K562 (cell line): ENCODE results near the gene NQO2. TPM values are rescaled to one million over a fixed set of nuclear protein-coding genes. Genes with fewer than 3 reads are reported as not detected.

Experiments used
- ATAC-seq: fragments of 200-7000 bp; cut with Tn5 transposase; 3 replicates; pipeline ENCODE4 v1.9.1; 2020; ENCODE audit warnings: moderate library complexity
- BruUV-seq: library from RNA; stranded (reverse); fragments of 400-500 nt; replicated peaks from 2 replicates; lab custom pipeline; 2021; lab: Mats Ljungman, UMichigan
- CTCF ChIA-PET: fragments of 300-600 bp; formaldehyde crosslinking; extraction: SDS; loops from one replicate; lab custom pipeline; 2021; ENCODE audit warnings: low intra/inter-chr PET ratio; lab: Yijun Ruan, JAX
- POLR2A ChIA-PET: fragments of 300-600, 350-650 bp; sonication (Branson Sonifier 250); formaldehyde crosslinking; extraction: SDS; loops from one replicate; lab custom pipeline; 2021; ENCODE audit warnings: antibody characterized with exemption, inconsistent platforms; lab: Yijun Ruan, JAX
- DNase-seq, 4 experiments: peaks; one replicate each; pipeline versions ENCODE4 v3.0.0 to v3.0.0-alpha.2; 2011 to 2018; ENCODE audit warnings: low spot score in 3 of 4, mixed read lengths in 3 of 4; ENCODE audit errors: extremely low read depth in 1 of 4
- FAIRE-seq: peaks from 2 replicates; lab custom pipeline; 2011; peaks lifted over from hg19 to GRCh38; lab: Jason Lieb, UNC
- H2AFZ ChIP-seq: 2 replicates; pipeline ENCODE4 v1.6.0; 2011; ENCODE audit warnings: low read depth, low read length, control low read depth, inconsistent platforms
- H3K27ac ChIP-seq: fragments of 200-600 bp; 3 replicates; pipeline ENCODE4 v1.8.0; 2011; ENCODE audit warnings: low read depth, mild to moderate bottlenecking, control low read depth, inconsistent platforms, low read length, moderate library complexity, mixed read lengths; ENCODE audit errors: extremely low read depth
- H3K27me3 ChIP-seq, 2 experiments: fragments of 300-600 bp in 1 of 2; 2 replicates in 1 of 2; 3 replicates in 1 of 2; pipeline versions ENCODE4 v1.6.0 to v1.8.0; 2011; ENCODE audit warnings: inconsistent platforms in 2 of 2, low read length in 2 of 2, mild to moderate bottlenecking in 1 of 2, mixed read lengths in 1 of 2, moderate library complexity in 1 of 2; ENCODE audit not compliant: control insufficient read depth in 2 of 2, insufficient read depth in 2 of 2
- H3K36me3 ChIP-seq: fragments of 300-600 bp; 3 replicates; pipeline ENCODE4 v1.8.0; 2011; ENCODE audit warnings: mild to moderate bottlenecking, low read length, inconsistent platforms; ENCODE audit not compliant: control insufficient read depth, insufficient read depth
- H3K4me1 ChIP-seq, 2 experiments: fragments of 200-600 bp in 1 of 2; replicated peaks in 1 of 2; 2 replicates in 1 of 2; 3 replicates in 1 of 2; pipeline versions ENCODE4 v1.5.1 to v1.8.0; 2011; ENCODE audit warnings: inconsistent platforms in 2 of 2, low read length in 2 of 2, mild to moderate bottlenecking in 1 of 2, mixed read lengths in 1 of 2, moderate library complexity in 1 of 2; ENCODE audit not compliant: control insufficient read depth in 2 of 2, insufficient read depth in 2 of 2
- H3K4me2 ChIP-seq: 2 replicates; pipeline ENCODE4 v1.6.1; 2011; ENCODE audit warnings: low read length, control low read depth, inconsistent platforms, mixed read lengths; ENCODE audit not compliant: insufficient read depth
- H3K4me3 ChIP-seq: fragments of 200-600 bp; sonication (generic), shearing (Covaris generic); 2 replicates; pipeline ENCODE4 v1.5.1; 2016; ENCODE audit warnings: control low read depth, inconsistent platforms
- H3K79me2 ChIP-seq: fragments of 200-600 bp; 3 replicates; pipeline ENCODE4 v1.8.0; 2011; ENCODE audit warnings: low read length, inconsistent platforms; ENCODE audit not compliant: control insufficient read depth, insufficient read depth
- H3K9ac ChIP-seq, 2 experiments: 2 replicates each; pipeline versions ENCODE4 v1.6.0 to v1.6.1; 2011; ENCODE audit warnings: low read depth in 2 of 2, low read length in 2 of 2, control low read depth in 1 of 2, inconsistent platforms in 1 of 2, mild to moderate bottlenecking in 1 of 2, mixed read lengths in 1 of 2; ENCODE audit not compliant: insufficient read depth in 1 of 2
- H3K9me1 ChIP-seq: one replicate; pipeline ENCODE4 v1.6.0; 2011; ENCODE audit warnings: inconsistent platforms, mild to moderate bottlenecking, low read length, moderate library complexity; ENCODE audit not compliant: control insufficient read depth, insufficient read depth
- H3K9me3 ChIP-seq: replicated peaks from 2 replicates; pipeline ENCODE4 v1.5.1; 2011; ENCODE audit warnings: low read depth, low read length, inconsistent platforms; ENCODE audit not compliant: control insufficient read depth, insufficient read depth
- H4K20me1 ChIP-seq: replicated peaks from 2 replicates; pipeline ENCODE4 v1.6.1; 2011; ENCODE audit warnings: low read length, inconsistent platforms, mixed read lengths; ENCODE audit not compliant: control insufficient read depth, insufficient read depth
- ATF7 ChIP-seq: fragments of 450-650 bp; IDR thresholded peaks from 2 replicates; pipeline ENCODE4 v1.7.1; 2014; ENCODE audit warnings: mild to moderate bottlenecking, moderate library complexity
- CC2D1A ChIP-seq: fragments of 450-650 bp; IDR thresholded peaks from 2 replicates; pipeline ENCODE4 v1.6.1; 2017; ENCODE audit warnings: mild to moderate bottlenecking
- EP400 ChIP-seq: fragments of 450-650 bp; IDR thresholded peaks from 2 replicates; pipeline ENCODE4 v1.6.1; 2017; ENCODE audit warnings: antibody characterized with exemption, mild to moderate bottlenecking, moderate library complexity
- HMG20B ChIP-seq: fragments of 250-450 bp; sonication (Bioruptor Pico); IDR thresholded peaks from 2 replicates; pipeline ENCODE4 v1.5.0; 2021; ENCODE audit warnings: mild to moderate bottlenecking
- JUND ChIP-seq, 2 experiments: IDR thresholded peaks; 2 replicates in 1 of 2; 3 replicates in 1 of 2; pipeline ENCODE4 v1.6.1; 2011; ENCODE audit warnings: borderline replicate concordance in 2 of 2, low read depth in 2 of 2, low read length in 2 of 2, improper control_type of control experiment in 1 of 2, missing biosample characterization in 1 of 2, missing genetic modification characterization in 1 of 2, missing genetic modification reagents in 1 of 2
- NFE2L1 ChIP-seq: fragments of 450-650 bp; IDR thresholded peaks from 2 replicates; pipeline ENCODE4 v1.6.1; 2016; ENCODE audit warnings: missing genetic modification characterization, low read depth, mild to moderate bottlenecking, missing compliant biosample characterization, moderate library complexity, borderline replicate concordance
- SMARCA4 ChIP-seq: fragments of 450-650 bp; IDR thresholded peaks from 2 replicates; pipeline ENCODE4 v1.6.1; 2016
- SMC3 ChIP-seq: conservative IDR thresholded peaks from 2 replicates; pipeline ENCODE4 v1.6.1; 2011; ENCODE audit warnings: low read depth, low read length, improper control_type of control experiment; ENCODE audit not compliant: insufficient read depth
- SPI1 ChIP-seq: IDR thresholded peaks from 2 replicates; pipeline ENCODE4 v1.6.1; 2011; ENCODE audit warnings: low read depth, low read length, control low read depth, borderline replicate concordance
- ZFPM2 ChIP-seq: fragments of 250-450 bp; sonication (Bioruptor Pico); IDR thresholded peaks from 2 replicates; pipeline ENCODE4 v1.5.1; 2022; ENCODE audit warnings: mild to moderate bottlenecking
- ZNF140 ChIP-seq: fragments of 250-450 bp; sonication (Bioruptor Pico); IDR thresholded peaks from 2 replicates; pipeline ENCODE4 v1.8.0; 2021; ENCODE audit warnings: moderate library complexity, mild to moderate bottlenecking, inconsistent platforms
- ZZZ3 ChIP-seq: fragments of 450-650 bp; IDR thresholded peaks from 2 replicates; pipeline ENCODE4 v1.6.1; 2016; ENCODE audit warnings: antibody characterized with exemption, mild to moderate bottlenecking, moderate library complexity
- WGBS: fragments of 100-300 bp; shearing (Covaris generic); methylation state at CpG from one replicate; pipeline ENCODE4 v1.1.6; 2016; ENCODE audit warnings: low coverage, mixed read lengths; ENCODE audit not compliant: insufficient coverage; ENCODE audit errors: missing lambda C conversion rate; 5-methylcytosine and 5-hydroxymethylcytosine counted together
- in situ Hi-C: fragments of 300-500 bp; cut with MboI; formaldehyde crosslinking; loops from 4 replicates; pipeline ENCODE4 v1.15.0; 2018; ENCODE audit warnings: inconsistent platforms, mixed read lengths
- intact Hi-C: fragments of 100-400 bp; cut with micrococcal nuclease; formaldehyde crosslinking; loops from 2 replicates; pipeline ENCODE4 v1.14.2; 2022
- polyA plus RNA-seq, 8 experiments: library from polyadenylated mRNA; depleted of rRNA in 4 of 8; stranded (reverse) in 5 of 8; unstranded in 3 of 8; fragments of >200 nt; fragmentation: Nextera tagmentation in 2 of 8; fragmentation: Illumina TruSeq in 1 of 8; extraction: Ambion mirVana in 2 of 8; extraction: Trizol in 1 of 8; gene quantifications; 2 replicates each; pipeline versions ENCODE4 v1.2.1 to v1.2.3, GENCODE V29; 2011 to 2014; ENCODE audit warnings: inconsistent platforms in 1 of 8, missing spikeins in 1 of 8
- total RNA-seq, 7 experiments: library from RNA; depleted of rRNA in 6 of 7; stranded (reverse); fragments of >200 nt in 6 of 7; fragmentation: Illumina TruSeq in 2 of 7; extraction: Trizol in 2 of 7; gene quantifications; 2 replicates each; pipeline versions ENCODE4 v1.2.1 to v1.2.3, GENCODE V29; 2011 to 2021; ENCODE audit warnings: low replicate concordance in 1 of 7
- TF ChIP-seq, protein P1 (sequence below), 2 experiments: fragments of 450-650 bp; conservative IDR thresholded peaks; 2 replicates each; pipeline ENCODE4 v1.6.1; 2017; ENCODE audit warnings: mild to moderate bottlenecking in 2 of 2, moderate library complexity in 2 of 2
- TF ChIP-seq, protein P2 (sequence below), 2 experiments: fragments of 450-650 bp in 1 of 2; sonication (generic) in 1 of 2; formaldehyde crosslinking in 1 of 2; IDR thresholded peaks in 1 of 2; conservative IDR thresholded peaks in 1 of 2; 2 replicates each; pipeline versions ENCODE4 v1.6.1 to v1.8.1; 2016 to 2023; ENCODE audit warnings: mild to moderate bottlenecking in 2 of 2, moderate library complexity in 2 of 2, inconsistent platforms in 1 of 2, missing genetic modification reagents in 1 of 2

The NQO2 gene
- total and polyA plus RNA-seq, 9 of the 15 experiments (the other 6 are each of a cell fraction or from before 2014, with no cell fraction given): 54.6 to 214 (median 116) TPM

GRCh38 chr6:3045777-3046176 is 46.1 kb downstream of the NQO2 start:
- no peak for FAIRE-seq
- no peaks in the 10 kb centered on the region for H3K36me3 ChIP-seq
- POLR2A ChIA-PET: interaction anchor here (0.6 to 1.8 kb wide), 7 partner anchors 8 to 339 kb away, joined by 3 to 7 read pairs (median 3); no protein-coding TSS in a partner anchor

DNA sequence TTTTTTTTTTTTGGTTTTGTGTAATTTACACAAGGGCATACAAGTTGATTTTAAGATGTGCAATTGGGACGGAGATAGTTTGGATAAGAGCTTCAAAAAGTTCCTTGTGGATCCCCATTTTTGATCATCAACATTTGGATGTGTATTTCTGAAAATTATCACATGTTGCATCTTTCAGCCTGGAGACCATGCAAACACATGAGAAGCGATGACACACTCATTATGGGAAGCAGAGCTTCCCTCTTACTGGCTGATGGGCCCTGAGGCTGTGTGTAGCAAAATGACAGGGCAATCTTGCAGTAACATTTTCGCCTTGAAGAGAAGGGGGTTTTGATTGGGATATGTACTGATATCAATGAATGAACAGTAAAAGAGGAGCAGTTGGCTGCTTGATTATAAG is 46.6 kb downstream of the NQO2 start:
- FAIRE-seq (no peak), DNase-seq (peak in 1 of 4 experiments; percentile 6), ATAC-seq (peak; percentile 72)
- Histone ChIP-seq H3K27me3 (no peaks in the 10 kb centered on the region), H3K9me1 (no peaks in the 10 kb centered on the region), H3K4me3 (no peak overlapping the region), H3K4me2 (no peak overlapping the region), H3K4me1 (peaks cover 5 to 12% of the 10 kb centered on the region in 2 experiments; a peak in 4 of 5 replicates), H3K36me3 (no peaks in the 10 kb centered on the region), H4K20me1 (no peaks in the 10 kb centered on the region), H2AFZ (peak overlapping the region; percentile 9; the same call in 1 of the 2 replicates), H3K9me3 (no peaks in the 10 kb centered on the region), H3K79me2 (no peaks in the 10 kb centered on the region), H3K27ac (no peak overlapping the region), H3K9ac (no peak overlapping the region)
- intact Hi-C loops (no loop called here), in situ Hi-C loops (no loop called here)
- BruUV-seq: no TSS peak
- WGBS: 34% methylated on average over 3 of the region's 3 CpGs
- POLR2A ChIA-PET: interaction anchor here (0.6 to 1.8 kb wide), 7 partner anchors 17 to 339 kb away, joined by 3 to 7 read pairs (median 4); no protein-coding TSS in a partner anchor
- CTCF ChIA-PET: interaction anchor here (0.6 to 0.8 kb wide), 2 partner anchors 25 to 45 kb away, joined by 3 to 4 read pairs; no protein-coding TSS in a partner anchor
- TF ChIP-seq ZFPM2 (no peak), HMG20B (CRISPR knock-in tag) (no peak), SMARCA4 (peak; percentile 58; the same call in 1 of the 2 replicates), EP400 (0 out of 2 replicates have a peak, but pooled peaks have one; percentile 18), ZZZ3 (no peak), ATF7 (peak; percentile 43; the same call in 1 of the 2 replicates), ZNF140 (CRISPR knock-in tag) (no peak), CC2D1A (no peak)
- TF ChIP-seq, protein P1, sequence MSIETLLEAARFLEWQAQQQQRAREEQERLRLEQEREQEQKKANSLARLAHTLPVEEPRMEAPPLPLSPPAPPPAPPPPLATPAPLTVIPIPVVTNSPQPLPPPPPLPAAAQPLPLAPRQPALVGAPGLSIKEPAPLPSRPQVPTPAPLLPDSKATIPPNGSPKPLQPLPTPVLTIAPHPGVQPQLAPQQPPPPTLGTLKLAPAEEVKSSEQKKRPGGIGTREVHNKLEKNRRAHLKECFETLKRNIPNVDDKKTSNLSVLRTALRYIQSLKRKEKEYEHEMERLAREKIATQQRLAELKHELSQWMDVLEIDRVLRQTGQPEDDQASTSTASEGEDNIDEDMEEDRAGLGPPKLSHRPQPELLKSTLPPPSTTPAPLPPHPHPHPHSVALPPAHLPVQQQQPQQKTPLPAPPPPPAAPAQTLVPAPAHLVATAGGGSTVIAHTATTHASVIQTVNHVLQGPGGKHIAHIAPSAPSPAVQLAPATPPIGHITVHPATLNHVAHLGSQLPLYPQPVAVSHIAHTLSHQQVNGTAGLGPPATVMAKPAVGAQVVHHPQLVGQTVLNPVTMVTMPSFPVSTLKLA (conservative IDR thresholded peaks at IDR 0.05): 0 out of 4 replicates have a peak, but pooled peaks of 1 of the 2 experiments have one; percentile 15
- TF ChIP-seq, protein P2, sequence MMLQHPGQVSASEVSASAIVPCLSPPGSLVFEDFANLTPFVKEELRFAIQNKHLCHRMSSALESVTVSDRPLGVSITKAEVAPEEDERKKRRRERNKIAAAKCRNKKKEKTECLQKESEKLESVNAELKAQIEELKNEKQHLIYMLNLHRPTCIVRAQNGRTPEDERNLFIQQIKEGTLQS (IDR thresholded peaks at IDR 0.05): peak; percentile 78; the same call in 1 of the 2 replicates
- TF ChIP-seq, protein P2 (CRISPR knock-in tag; conservative IDR thresholded peaks at IDR 0.05): no peak

More at GRCh38 chr6:3045777-3046176, 46.1 kb downstream of the NQO2 start:
- intact Hi-C loops: no loop called here
- TF ChIP-seq NFE2L1 (tag) (no peak), SPI1 (peak; percentile 87), SMC3 (no peak), ZZZ3 (no peak), JUND (IDR thresholded peaks at IDR 0.05; ENCODE audit: borderline replicate concordance, low read depth, low read length) (no peak), JUND (tag; IDR thresholded peaks at IDR 0.05; ENCODE audit: borderline replicate concordance, low read depth, low read length) (no peak)
- 7% methylated on average over 1 of the region's 1 CpG for WGBS
- Histone ChIP-seq H4K20me1 (no peaks in the 10 kb centered on the region), H2AFZ (peak overlapping the region; percentile 34; the same call in 1 of the 2 replicates), H3K27ac (no peak overlapping the region), H3K4me2 (no peak overlapping the region), H3K9me3 (no peaks in the 10 kb centered on the region), H3K9ac (no peak overlapping the region), H3K9me1 (no peaks in the 10 kb centered on the region), H3K27me3 (no peaks in the 10 kb centered on the region), H3K4me3 (no peak overlapping the region), H3K4me1 (peaks cover 5 to 9% of the 10 kb centered on the region in 2 experiments; a peak in 4 of 5 replicates), H3K79me2 (no peaks in the 10 kb centered on the region)
- DNase-seq: no peak
- CTCF ChIA-PET: no interaction called here
- BruUV-seq: no TSS peak
- in situ Hi-C loops: no loop called here
- no peak; the same call in 2 of the 3 replicates for ATAC-seq
